Prostate gland (tissue), 2 donors: Measurements from ENCODE around the gene SPTBN1. TPM values are rescaled to one million over a fixed set of nuclear protein-coding genes. Genes with fewer than 3 reads are reported as not detected.

Experiments
- DNase-seq: peaks from one replicate; pipeline ENCODE4 v3.0.0-alpha.2; 2019; ENCODE audit warnings: low spot score
- H3K27ac ChIP-seq, 2 donors: fragments of 200-600 bp; sonication (generic); 2 replicates each; pipeline ENCODE4 v1.5.1; 2017 to 2019
- H3K27me3 ChIP-seq: fragments of 200-600 bp; sonication (generic); replicated peaks from 2 replicates; pipeline ENCODE4 v1.5.1; 2019; ENCODE audit not compliant: insufficient read depth
- H3K36me3 ChIP-seq, 2 donors: fragments of 200-600 bp; sonication (generic); 1 replicate in 1 of 2; 2 replicates in 1 of 2; pipeline versions ENCODE4 v1.5.1 to v1.8.1; 2017 to 2019
- H3K4me1 ChIP-seq: fragments of 200-600 bp; sonication (generic); replicated peaks from 2 replicates; pipeline ENCODE4 v1.5.1; 2019
- H3K4me3 ChIP-seq, 2 donors: fragments of 200-600 bp; sonication (generic); 2 replicates each; pipeline ENCODE4 v1.5.1; 2017 to 2019
- H3K9me3 ChIP-seq: fragments of 200-600 bp; sonication (generic); 2 replicates; pipeline ENCODE4 v1.5.1; 2017
- POLR2A ChIP-seq: fragments of 450-650 bp; IDR thresholded peaks from one replicate; pipeline ENCODE4 v1.6.1; 2016; ENCODE audit warnings: antibody characterized with exemption, mild to moderate bottlenecking
- POLR2AphosphoS5 ChIP-seq: sonication (generic); formaldehyde crosslinking; IDR thresholded peaks from one replicate; pipeline ENCODE4 v1.6.1; 2017; ENCODE audit warnings: antibody characterized with exemption
- WGBS: methylation state at CpG from one replicate; pipeline ENCODE4 v1.1.5; 2018; 5-methylcytosine and 5-hydroxymethylcytosine counted together
- intact Hi-C: fragments of 100-400 bp; cut with DNase I; formaldehyde crosslinking; loops from one replicate; pipeline ENCODE4 v1.14.2; 2022
- total RNA-seq, 2 donors: library from RNA; depleted of rRNA; stranded (reverse); fragments of >200 nt; gene quantifications; one replicate each; pipeline ENCODE4 v1.1.0, GENCODE V29; 2016
- TF ChIP-seq, protein P1 (sequence below), 4 experiments: fragments of 200-600 bp in 2 of 4; fragments of 450-650 bp in 2 of 4; sonication (generic) in 2 of 4; IDR thresholded peaks; 1 replicate in 3 of 4; 2 replicates in 1 of 4; pipeline ENCODE4 v1.5.1; 2016 to 2019; ENCODE audit warnings: antibody characterized with exemption in 4 of 4, mild to moderate bottlenecking in 2 of 4, moderate library complexity in 2 of 4

The SPTBN1 gene
- total RNA-seq, 2 donors from 2014 or later: 146 to 348 TPM

DNA sequence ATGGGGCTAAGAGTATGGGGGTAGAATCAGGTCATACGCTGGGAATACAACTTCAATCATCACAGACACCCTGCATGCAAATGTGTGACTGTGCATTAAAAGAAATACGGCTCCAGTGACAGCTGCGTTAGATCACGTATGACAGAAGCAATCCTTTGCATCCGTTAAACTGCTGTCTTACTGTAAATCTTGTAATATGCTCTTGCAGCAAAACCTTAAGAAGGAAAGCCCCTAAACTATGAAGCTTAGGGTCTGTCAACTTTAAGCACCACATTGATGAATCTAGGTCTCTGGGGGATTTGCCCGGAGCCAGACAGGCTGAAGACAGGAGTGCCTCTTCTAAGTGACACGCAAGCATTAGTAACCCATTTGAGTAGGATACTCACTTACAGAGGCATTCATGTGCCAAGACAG is 182.7 kb downstream of the SPTBN1 start:
- TF ChIP-seq, protein P1, sequence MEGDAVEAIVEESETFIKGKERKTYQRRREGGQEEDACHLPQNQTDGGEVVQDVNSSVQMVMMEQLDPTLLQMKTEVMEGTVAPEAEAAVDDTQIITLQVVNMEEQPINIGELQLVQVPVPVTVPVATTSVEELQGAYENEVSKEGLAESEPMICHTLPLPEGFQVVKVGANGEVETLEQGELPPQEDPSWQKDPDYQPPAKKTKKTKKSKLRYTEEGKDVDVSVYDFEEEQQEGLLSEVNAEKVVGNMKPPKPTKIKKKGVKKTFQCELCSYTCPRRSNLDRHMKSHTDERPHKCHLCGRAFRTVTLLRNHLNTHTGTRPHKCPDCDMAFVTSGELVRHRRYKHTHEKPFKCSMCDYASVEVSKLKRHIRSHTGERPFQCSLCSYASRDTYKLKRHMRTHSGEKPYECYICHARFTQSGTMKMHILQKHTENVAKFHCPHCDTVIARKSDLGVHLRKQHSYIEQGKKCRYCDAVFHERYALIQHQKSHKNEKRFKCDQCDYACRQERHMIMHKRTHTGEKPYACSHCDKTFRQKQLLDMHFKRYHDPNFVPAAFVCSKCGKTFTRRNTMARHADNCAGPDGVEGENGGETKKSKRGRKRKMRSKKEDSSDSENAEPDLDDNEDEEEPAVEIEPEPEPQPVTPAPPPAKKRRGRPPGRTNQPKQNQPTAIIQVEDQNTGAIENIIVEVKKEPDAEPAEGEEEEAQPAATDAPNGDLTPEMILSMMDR (IDR thresholded peaks at IDR 0.05): no peak
- no peak for TF ChIP-seq POLR2AphosphoS5
- TF ChIP-seq POLR2A: no peak
- Histone ChIP-seq H3K9me3 (no peaks in the 10 kb centered on the region), H3K4me3 (no peak overlapping the region), H3K27me3 (no peaks in the 10 kb centered on the region), H3K4me1 (peaks cover 3% of the 10 kb centered on the region), H3K36me3 (no peaks in the 10 kb centered on the region), H3K27ac (no peak overlapping the region)
- intact Hi-C loops: loop anchor here (5.0 to 10.0 kb wide), 2 partner anchors 81 to 184 kb away; partner anchors contain the start of gene SPTBN1
- DNase-seq: no peak
- 67% methylated on average over 7 of the region's 7 CpGs for WGBS

DNA sequence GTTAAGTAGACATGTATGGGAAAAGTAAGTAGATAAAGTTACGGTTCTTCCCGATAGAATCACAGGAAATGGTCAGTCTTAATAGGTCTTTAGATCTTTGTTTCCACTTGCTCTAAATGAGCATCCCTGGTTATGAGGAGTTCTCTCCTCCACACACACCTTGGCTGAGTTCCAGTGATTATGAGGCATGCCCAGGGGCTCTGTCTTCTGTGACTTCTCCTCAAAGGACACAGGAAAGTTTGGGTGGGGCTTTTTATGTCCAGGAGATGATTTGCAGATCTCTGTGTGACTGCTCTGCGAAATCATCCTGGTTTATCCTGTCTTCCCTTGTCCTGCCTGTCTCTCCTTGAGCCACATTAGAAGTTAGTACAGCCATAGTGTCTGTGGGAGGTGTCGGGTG is 183.5 kb downstream of the SPTBN1 start:
- Histone ChIP-seq H3K9me3 (no peaks in the 10 kb centered on the region), H3K36me3 (no peaks in the 10 kb centered on the region), H3K4me1 (peaks cover 3% of the 10 kb centered on the region), H3K27ac (peak overlapping the region in 1 of 2 donors; percentile 22), H3K27me3 (no peaks in the 10 kb centered on the region), H3K4me3 (no peak overlapping the region)
- WGBS: 48% methylated on average over 4 of the region's 4 CpGs
- DNase-seq: no peak
- TF ChIP-seq, protein P1 (IDR thresholded peaks at IDR 0.05): no peak
- no peak for TF ChIP-seq POLR2A
- intact Hi-C loops: loop anchor here (5.0 to 10.0 kb wide), 2 partner anchors 82 to 185 kb away; partner anchors contain the start of gene SPTBN1

DNA sequence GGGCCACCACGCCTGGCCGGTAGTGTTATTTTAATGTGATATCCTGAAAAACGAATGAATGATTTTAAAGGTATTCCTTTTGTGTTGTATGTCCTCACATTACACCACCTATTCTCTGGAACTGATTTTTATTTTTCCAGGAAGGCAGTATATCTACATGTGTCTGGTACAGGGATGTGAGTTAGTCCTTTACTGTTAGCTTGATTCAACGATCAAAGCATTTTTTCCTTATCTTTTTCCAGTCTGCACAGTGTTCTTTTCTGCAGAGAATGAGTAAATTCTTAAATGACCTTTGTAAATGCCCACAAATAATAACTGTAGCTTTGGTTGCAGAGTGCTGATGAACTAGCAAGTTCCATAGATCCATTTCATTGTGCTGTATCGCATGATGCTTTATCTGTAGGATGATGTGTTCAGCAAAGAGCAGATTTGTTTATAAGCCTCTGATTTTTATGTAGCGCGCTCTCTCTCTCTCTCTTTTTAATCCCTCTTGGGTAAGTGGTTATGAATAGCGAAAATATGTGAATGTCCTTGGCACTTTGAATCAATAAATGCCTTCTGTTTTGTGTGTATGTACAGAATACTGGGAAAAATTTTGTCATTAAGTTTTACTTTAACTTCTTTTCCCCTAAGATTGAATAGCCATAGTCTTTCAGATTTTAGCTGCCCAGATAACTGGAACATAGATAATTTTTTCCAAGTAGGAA is 184.9 kb downstream of the SPTBN1 start:
- H3K4me1 ChIP-seq: peaks cover 3% of the 10 kb centered on the region
- H3K4me3 ChIP-seq: no peak overlapping the region
- 49% methylated on average over 8 of the region's 8 CpGs for WGBS
- no peaks in the 10 kb centered on the region for H3K9me3 ChIP-seq
- intact Hi-C loops: no loop called here
- TF ChIP-seq, protein P1 (IDR thresholded peaks at IDR 0.05): no peak
- no peak for TF ChIP-seq POLR2AphosphoS5
- TF ChIP-seq POLR2A: no peak
- H3K27me3 ChIP-seq: no peaks in the 10 kb centered on the region
- peaks cover 8 to 11% of the 10 kb centered on the region in 2 donors for H3K36me3 ChIP-seq
- no peak overlapping the region for H3K27ac ChIP-seq
- DNase-seq: no peak

DNA sequence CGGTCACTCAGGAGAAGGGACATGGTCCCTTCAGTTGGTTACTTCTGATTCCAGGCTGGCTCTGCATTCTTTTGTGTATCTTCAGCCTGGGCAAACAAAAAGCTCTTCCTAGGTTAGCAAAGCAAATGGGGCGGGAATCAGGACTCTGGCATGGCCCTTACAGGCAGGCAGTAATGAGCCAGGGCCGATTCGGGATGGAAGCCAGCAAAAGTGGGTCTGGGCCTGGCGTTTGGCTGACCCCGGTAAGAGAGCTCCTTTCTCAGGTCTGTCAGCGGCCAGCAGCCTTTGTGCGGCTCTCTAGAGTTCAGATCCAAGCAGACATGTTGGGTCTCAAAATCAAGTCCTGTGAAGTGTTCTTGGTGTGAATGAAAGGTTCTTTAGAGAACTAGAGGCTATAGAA is 185.9 kb downstream of the SPTBN1 start:
- Histone ChIP-seq H3K36me3 (peaks cover 12 to 21% of the 10 kb centered on the region in 2 donors), H3K4me3 (no peak overlapping the region), H3K9me3 (no peaks in the 10 kb centered on the region), H3K27me3 (no peaks in the 10 kb centered on the region), H3K27ac (peak overlapping the region in 1 of 2 donors; percentile 9), H3K4me1 (no peaks in the 10 kb centered on the region)
- intact Hi-C loops: no loop called here
- 51% methylated on average over 8 of the region's 8 CpGs for whole genome bisulfite sequencing
- TF ChIP-seq, protein P1 (IDR thresholded peaks at IDR 0.05): no peak
- DNase-seq: no peak
